A549 (cell line): ENCODE measurements around the gene PPP2R5E. TPM values are rescaled to one million over a fixed set of nuclear protein-coding genes. Genes with fewer than 3 reads are reported as not detected.
A peak's percentile ranks its signal among the peaks of the same experiment; 100 is the strongest.

Source experiments
- ATAC-seq, 2 experiments: fragments of 200-7000 bp in 1 of 2; fragments of >200 bp in 1 of 2; cut with Nextera tagmentation in 1 of 2; cut with Tn5 transposase in 1 of 2; 3 replicates each; pipeline versions ENCODE4 v1.8.0 to v1.9.1; 2018 to 2020; ENCODE audit warnings: mild to moderate bottlenecking in 1 of 2, moderate library complexity in 1 of 2
- CTCF ChIA-PET: fragments of 300-600 bp; sonication (Branson Sonifier 250); formaldehyde crosslinking; extraction: SDS; loops from one replicate; lab custom pipeline; 2021; ENCODE audit warnings: antibody characterized with exemption, inconsistent platforms; lab: Yijun Ruan, JAX
- POLR2A ChIA-PET: fragments of 350-600 bp; formaldehyde crosslinking; extraction: SDS; loops from one replicate; lab custom pipeline; 2021; ENCODE audit warnings: antibody characterized with exemption, inconsistent platforms; lab: Yijun Ruan, JAX
- DNase-seq, 2 experiments: peaks; one replicate each; pipeline versions ENCODE4 v3.0.0 to v3.0.0-alpha.2; 2011 to 2016; ENCODE audit warnings: low read depth in 1 of 2, low spot score in 1 of 2
- FAIRE-seq: peaks from 2 replicates; lab custom pipeline; 2011; peaks lifted over from hg19 to GRCh38; lab: Jason Lieb, UNC
- H3K27ac ChIP-seq, 2 experiments: fragments of >200 bp; sonication (Bioruptor Twin); formaldehyde crosslinking; 3 replicates each; pipeline ENCODE4 v1.5.1; 2016 to 2017
- H3K4me1 ChIP-seq: fragments of >200 bp; sonication (Bioruptor Twin); formaldehyde crosslinking; 3 replicates; pipeline ENCODE4 v1.6.1; 2016
- H3K4me2 ChIP-seq: fragments of >200 bp; sonication (Bioruptor Twin); formaldehyde crosslinking; 3 replicates; pipeline ENCODE4 v1.6.1; 2016
- H3K4me3 ChIP-seq: fragments of >200 bp; sonication (Bioruptor Twin); formaldehyde crosslinking; 3 replicates; pipeline ENCODE4 v1.5.1; 2016
- H3K9me3 ChIP-seq: fragments of >200 bp; sonication (Bioruptor Twin); formaldehyde crosslinking; 3 replicates; pipeline ENCODE4 v1.6.1; 2016
- ATOH8 ChIP-seq: fragments of 250-450 bp; sonication (Bioruptor Pico); IDR thresholded peaks from 2 replicates; pipeline ENCODE4 v1.5.0; 2020; ENCODE audit warnings: low read depth, mild to moderate bottlenecking, moderate library complexity
- CBX2 ChIP-seq: fragments of 200-600 bp; sonication (generic); IDR thresholded peaks from 2 replicates; pipeline ENCODE4 v1.6.1; 2016; ENCODE audit warnings: low read depth, mild to moderate bottlenecking, borderline replicate concordance
- CBX8 ChIP-seq: fragments of 200-600 bp; sonication (generic); IDR thresholded peaks from 2 replicates; pipeline ENCODE4 v1.6.1; 2016
- CHD2 ChIP-seq: fragments of 150-350 bp; IDR thresholded peaks from 2 replicates; pipeline ENCODE4 v1.6.1; 2014; ENCODE audit warnings: low read length; ENCODE audit not compliant: partially characterized antibody
- CHD4 ChIP-seq: fragments of 200-600 bp; sonication (generic); IDR thresholded peaks from 2 replicates; pipeline ENCODE4 v1.6.1; 2016; ENCODE audit warnings: antibody characterized with exemption, mild to moderate bottlenecking, borderline replicate concordance
- EHF ChIP-seq: fragments of 250-450 bp; sonication (Bioruptor Pico); IDR thresholded peaks from 2 replicates; pipeline ENCODE4 v1.5.0; 2020; ENCODE audit warnings: mild to moderate bottlenecking
- FOXS1 ChIP-seq: fragments of 250-450 bp; sonication (Bioruptor Pico); IDR thresholded peaks from 2 replicates; pipeline ENCODE4 v1.5.0; 2020; ENCODE audit warnings: mild to moderate bottlenecking, moderate library complexity
- HMGXB4 ChIP-seq: fragments of 250-450 bp; sonication (Bioruptor Pico); IDR thresholded peaks from 2 replicates; pipeline ENCODE4 v1.5.0; 2021; ENCODE audit warnings: mild to moderate bottlenecking, moderate library complexity, borderline replicate concordance
- HOXA7 ChIP-seq: fragments of 250-450 bp; sonication (Bioruptor Pico); IDR thresholded peaks from 2 replicates; pipeline ENCODE4 v1.5.0; 2020; ENCODE audit warnings: mild to moderate bottlenecking, moderate library complexity
- KDM5A ChIP-seq: fragments of 200-600 bp; sonication (generic); IDR thresholded peaks from 2 replicates; pipeline ENCODE4 v1.6.1; 2016; ENCODE audit warnings: antibody characterized with exemption, mild to moderate bottlenecking
- MAZ ChIP-seq: fragments of 150-350 bp; IDR thresholded peaks from 2 replicates; pipeline ENCODE4 v1.6.1; 2014; ENCODE audit warnings: antibody characterized with exemption, low read depth, low read length, borderline replicate concordance
- NFE2L2 ChIP-seq: fragments of 150-350 bp; conservative IDR thresholded peaks from 2 replicates; pipeline ENCODE4 v1.6.1; 2014; ENCODE audit warnings: low read length
- PBX3 ChIP-seq: IDR thresholded peaks from 2 replicates; pipeline ENCODE4 v1.6.1; 2012
- PHF8 ChIP-seq: fragments of 200-600 bp; sonication (generic); IDR thresholded peaks from 2 replicates; pipeline ENCODE4 v1.6.1; 2016; ENCODE audit warnings: low read depth, mild to moderate bottlenecking, antibody characterized with exemption, moderate library complexity, borderline replicate concordance
- POLR2AphosphoS2 ChIP-seq: conservative IDR thresholded peaks from 2 replicates; pipeline ENCODE4 v1.6.1; 2012; ENCODE audit warnings: low read length, improper control_type of control experiment, inconsistent platforms
- RAD21 ChIP-seq, 2 experiments: fragments of >200 bp in 1 of 2; sonication (Bioruptor Twin) in 1 of 2; formaldehyde crosslinking in 1 of 2; IDR thresholded peaks in 1 of 2; conservative IDR thresholded peaks in 1 of 2; 2 replicates in 1 of 2; 3 replicates in 1 of 2; pipeline ENCODE4 v1.6.1; 2012 to 2018; ENCODE audit warnings: inconsistent platforms in 1 of 2
- REST ChIP-seq: fragments of 200-600 bp; sonication (generic); IDR thresholded peaks from 2 replicates; pipeline ENCODE4 v1.6.1; 2016; ENCODE audit warnings: antibody characterized with exemption, mild to moderate bottlenecking, moderate library complexity
- RFX5 ChIP-seq: fragments of 450-650 bp; IDR thresholded peaks from 2 replicates; pipeline ENCODE4 v1.7.1; 2014; ENCODE audit warnings: antibody characterized with exemption, mild to moderate bottlenecking, moderate library complexity
- SMC3 ChIP-seq: fragments of >200 bp; sonication (Bioruptor Twin); formaldehyde crosslinking; IDR thresholded peaks from 3 replicates; pipeline ENCODE4 v1.6.1; 2018; ENCODE audit warnings: inconsistent platforms
- ZC3H11A ChIP-seq: fragments of 450-650 bp; IDR thresholded peaks from 2 replicates; pipeline ENCODE4 v1.6.1; 2014; ENCODE audit warnings: antibody characterized with exemption, mild to moderate bottlenecking
- ZNF302 ChIP-seq: fragments of 250-450 bp; sonication (Bioruptor Pico); IDR thresholded peaks from 2 replicates; pipeline ENCODE4 v1.9.0; 2021; ENCODE audit warnings: inconsistent platforms, mild to moderate bottlenecking, moderate library complexity
- WGBS: methylation state at CpG from one replicate; pipeline ENCODE4 v1.1.6; 2017; ENCODE audit errors: missing lambda C conversion rate; 5-methylcytosine and 5-hydroxymethylcytosine counted together
- polyA plus RNA-seq, 4 experiments: library from polyadenylated mRNA; depleted of rRNA in 3 of 4; stranded (reverse); fragments of >200 nt; fragmentation: RNase III in 1 of 4; extraction: RNeasy Plus Mini Kit Qiagen cat#74134 plus additional on column Dnase treatment in 1 of 4; gene quantifications; 2 replicates in 3 of 4; 3 replicates in 1 of 4; pipeline ENCODE4 v1.2.3, GENCODE V29; 2011 to 2017
- TF ChIP-seq, protein P1 (sequence below): fragments of 450-650 bp; IDR thresholded peaks from 2 replicates; pipeline ENCODE4 v1.6.1; 2014; ENCODE audit warnings: antibody characterized with exemption
- TF ChIP-seq, protein P2 (sequence below): IDR thresholded peaks from 2 replicates; pipeline ENCODE4 v1.6.1; 2012
- TF ChIP-seq, protein P3 (sequence below): fragments of >200 bp; sonication (Bioruptor Twin); formaldehyde crosslinking; IDR thresholded peaks from 3 replicates; pipeline ENCODE4 v1.5.1; 2016

Gene PPP2R5E
- polyA plus RNA-seq, 2 of the 4 experiments (the other 2 are of a cell fraction): 21.4 to 23.2 TPM

GRCh38 chr14:63524537-63525155 lies 18.5 kb downstream of the PPP2R5E start:
- ChIA-PET POLR2A (no interaction called here), CTCF (no interaction called here)
- no peak for TF ChIP-seq NFE2L2
- no peak for TF ChIP-seq ATOH8 (CRISPR knock-in tag)
- TF ChIP-seq CHD4: no peak
- no peak for TF ChIP-seq KDM5A
- TF ChIP-seq ZNF302 (CRISPR knock-in tag): no peak
- TF ChIP-seq HMGXB4 (CRISPR knock-in tag): no peak
- no peak for TF ChIP-seq PBX3
- TF ChIP-seq MAZ: no peak
- TF ChIP-seq, protein P1, sequence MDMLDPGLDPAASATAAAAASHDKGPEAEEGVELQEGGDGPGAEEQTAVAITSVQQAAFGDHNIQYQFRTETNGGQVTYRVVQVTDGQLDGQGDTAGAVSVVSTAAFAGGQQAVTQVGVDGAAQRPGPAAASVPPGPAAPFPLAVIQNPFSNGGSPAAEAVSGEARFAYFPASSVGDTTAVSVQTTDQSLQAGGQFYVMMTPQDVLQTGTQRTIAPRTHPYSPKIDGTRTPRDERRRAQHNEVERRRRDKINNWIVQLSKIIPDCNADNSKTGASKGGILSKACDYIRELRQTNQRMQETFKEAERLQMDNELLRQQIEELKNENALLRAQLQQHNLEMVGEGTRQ: no peak
- no peak for TF ChIP-seq RAD21 (conservative IDR thresholded peaks at IDR 0.05 in 1 of 2, IDR thresholded peaks at IDR 0.05 in 1 of 2)
- TF ChIP-seq RFX5: no peak
- no peak for TF ChIP-seq HOXA7 (CRISPR knock-in tag)
- no peak for TF ChIP-seq CBX8
- TF ChIP-seq EHF: no peak
- no peaks in the 10 kb centered on the region for H3K9me3 ChIP-seq
- H3K27ac ChIP-seq: no peak overlapping the region
- H3K4me2 ChIP-seq: no peak overlapping the region
- ATAC-seq: peak in 1 of 2 experiments; percentile 33; a peak in 1 of 6 replicates
- H3K4me3 ChIP-seq: no peak overlapping the region
- 0 out of 3 replicates have a peak, but pooled peaks cover 3% of the 10 kb centered on the region for H3K4me1 ChIP-seq
- WGBS: 86% methylated on average over 12 of the region's 12 CpGs
- FAIRE-seq: no peak
- no peak for DNase-seq

- ATAC-seq (no peak), FAIRE-seq (no peak), DNase-seq (no peak)
- Histone ChIP-seq H3K27ac (no peak overlapping the region), H3K9me3 (no peaks in the 10 kb centered on the region), H3K4me2 (no peak overlapping the region), H3K4me3 (no peak overlapping the region), H3K4me1 (0 out of 3 replicates have a peak, but pooled peaks cover 3% of the 10 kb centered on the region)
- ChIA-PET POLR2A (no interaction called here), CTCF (no interaction called here)
- WGBS: 94% methylated on average over 4 of the region's 4 CpGs
- TF ChIP-seq MAZ (no peak), PHF8 (no peak), CBX2 (no peak), CHD4 (no peak), ZNF302 (CRISPR knock-in tag) (no peak), FOXS1 (CRISPR knock-in tag) (no peak), CHD2 (no peak), ZC3H11A (no peak), REST (no peak), POLR2AphosphoS2 (no peak), EHF (no peak), SMC3 (no peak), RFX5 (no peak)
- TF ChIP-seq, protein P2, sequence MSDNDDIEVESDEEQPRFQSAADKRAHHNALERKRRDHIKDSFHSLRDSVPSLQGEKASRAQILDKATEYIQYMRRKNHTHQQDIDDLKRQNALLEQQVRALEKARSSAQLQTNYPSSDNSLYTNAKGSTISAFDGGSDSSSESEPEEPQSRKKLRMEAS: no peak
- TF ChIP-seq, protein P3, sequence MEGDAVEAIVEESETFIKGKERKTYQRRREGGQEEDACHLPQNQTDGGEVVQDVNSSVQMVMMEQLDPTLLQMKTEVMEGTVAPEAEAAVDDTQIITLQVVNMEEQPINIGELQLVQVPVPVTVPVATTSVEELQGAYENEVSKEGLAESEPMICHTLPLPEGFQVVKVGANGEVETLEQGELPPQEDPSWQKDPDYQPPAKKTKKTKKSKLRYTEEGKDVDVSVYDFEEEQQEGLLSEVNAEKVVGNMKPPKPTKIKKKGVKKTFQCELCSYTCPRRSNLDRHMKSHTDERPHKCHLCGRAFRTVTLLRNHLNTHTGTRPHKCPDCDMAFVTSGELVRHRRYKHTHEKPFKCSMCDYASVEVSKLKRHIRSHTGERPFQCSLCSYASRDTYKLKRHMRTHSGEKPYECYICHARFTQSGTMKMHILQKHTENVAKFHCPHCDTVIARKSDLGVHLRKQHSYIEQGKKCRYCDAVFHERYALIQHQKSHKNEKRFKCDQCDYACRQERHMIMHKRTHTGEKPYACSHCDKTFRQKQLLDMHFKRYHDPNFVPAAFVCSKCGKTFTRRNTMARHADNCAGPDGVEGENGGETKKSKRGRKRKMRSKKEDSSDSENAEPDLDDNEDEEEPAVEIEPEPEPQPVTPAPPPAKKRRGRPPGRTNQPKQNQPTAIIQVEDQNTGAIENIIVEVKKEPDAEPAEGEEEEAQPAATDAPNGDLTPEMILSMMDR: no peak
These were observed 19.3 kb downstream of the PPP2R5E start for GRCh38 chr14:63523735-63524426.
